Adipocyte (in vitro differentiated cells): ENCODE measurements around the gene PNPLA3.

Experiments used
- DNase-seq: peaks from one replicate; pipeline ENCODE4 v3.0.0-alpha.2; 2015; ENCODE audit warnings: low read depth
- H3K27me3 ChIP-seq: replicated peaks from 2 replicates; pipeline ENCODE4 v1.7.0; 2013; ENCODE audit warnings: mild to moderate bottlenecking, low read length, moderate library complexity; ENCODE audit not compliant: control insufficient read depth, insufficient read depth
- H3K36me3 ChIP-seq: 2 replicates; pipeline ENCODE4 v1.7.0; 2013; ENCODE audit warnings: low read length, mild to moderate bottlenecking, moderate library complexity; ENCODE audit not compliant: control insufficient read depth, insufficient read depth, severe bottlenecking
- H3K4me1 ChIP-seq: 2 replicates; pipeline ENCODE4 v1.7.0; 2013; ENCODE audit warnings: mild to moderate bottlenecking, low read length, moderate library complexity; ENCODE audit not compliant: control insufficient read depth, insufficient read depth
- H3K4me3 ChIP-seq: 2 replicates; pipeline ENCODE4 v1.7.0; 2013; ENCODE audit warnings: mild to moderate bottlenecking, low read length, moderate library complexity
- H3K9ac ChIP-seq: 2 replicates; pipeline ENCODE4 v1.7.0; 2013; ENCODE audit warnings: mild to moderate bottlenecking, low read length, moderate library complexity
- H3K9me3 ChIP-seq: 2 replicates; pipeline ENCODE4 v1.7.0; 2013; ENCODE audit warnings: mild to moderate bottlenecking, low read length, moderate library complexity; ENCODE audit not compliant: control insufficient read depth

The PNPLA3 gene

DNA sequence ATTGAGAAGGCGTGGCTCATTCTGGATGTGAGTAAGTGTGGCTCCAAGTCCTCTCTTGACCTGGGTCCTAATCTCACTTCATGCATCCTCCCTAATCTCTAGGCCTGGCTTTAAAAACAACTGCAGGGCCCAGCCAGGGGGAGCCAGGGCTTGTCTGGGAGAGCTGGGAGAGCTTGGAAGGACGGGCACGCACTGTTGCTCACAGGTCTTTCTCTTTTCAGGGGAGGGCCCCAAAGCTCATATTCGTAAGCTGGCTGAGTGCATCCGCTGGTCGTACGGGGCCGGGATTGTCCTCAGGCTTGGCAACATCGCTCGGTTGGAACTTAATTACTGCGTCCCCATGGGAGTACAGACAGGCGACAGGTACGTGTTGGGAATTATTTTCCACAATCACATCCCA, 66.4 kb downstream of the PNPLA3 start:
- H3K9ac ChIP-seq = no peak overlapping the region
- H3K27me3 ChIP-seq = no peaks in the 10 kb centered on the region
- peaks cover 89% of the 10 kb centered on the region for H3K36me3 ChIP-seq
- no peak for DNase-seq
- no peak overlapping the region for H3K4me3 ChIP-seq
- H3K9me3 ChIP-seq = no peaks in the 10 kb centered on the region
- peaks cover 22% of the 10 kb centered on the region for H3K4me1 ChIP-seq

DNA sequence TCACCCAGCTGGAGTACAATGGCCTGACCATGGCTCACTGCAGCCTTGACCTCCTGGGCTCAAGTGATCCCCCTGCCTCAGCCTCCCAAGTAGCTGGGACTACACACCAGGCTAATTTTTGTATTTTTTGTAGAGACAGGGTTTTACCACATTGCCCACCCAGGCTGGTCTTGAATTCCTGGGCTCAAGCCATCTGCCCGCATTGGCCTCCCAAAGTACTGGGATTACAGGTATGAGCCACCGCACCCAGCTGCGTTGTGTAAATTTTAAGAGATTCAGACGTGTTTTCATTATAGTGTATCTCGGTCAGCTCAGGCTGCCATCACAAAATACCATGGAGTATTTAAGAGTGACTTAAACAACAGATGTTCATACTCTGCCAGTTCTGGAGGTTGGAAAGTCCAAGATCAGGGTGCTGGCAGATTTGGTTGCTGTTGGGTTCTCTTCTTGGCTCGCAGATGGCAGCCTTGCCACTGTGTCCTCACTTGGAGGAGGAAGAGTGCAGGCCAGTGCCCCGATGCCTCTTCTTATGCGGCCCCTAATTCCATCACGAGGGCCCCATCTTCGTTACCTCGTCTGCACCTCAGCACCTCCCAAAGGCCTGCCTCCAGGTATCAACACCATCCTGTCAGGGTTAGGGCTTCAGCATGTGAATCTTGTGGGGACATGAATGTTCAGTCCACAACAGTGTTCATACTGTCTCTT, 67.9 kb downstream of the PNPLA3 start:
- H3K27me3 ChIP-seq = no peaks in the 10 kb centered on the region
- no peak for DNase-seq
- H3K9ac ChIP-seq = no peak overlapping the region
- H3K9me3 ChIP-seq = no peaks in the 10 kb centered on the region
- peaks cover 90% of the 10 kb centered on the region for H3K36me3 ChIP-seq
- H3K4me3 ChIP-seq = no peak overlapping the region
- H3K4me1 ChIP-seq = peaks cover 22% of the 10 kb centered on the region

DNA sequence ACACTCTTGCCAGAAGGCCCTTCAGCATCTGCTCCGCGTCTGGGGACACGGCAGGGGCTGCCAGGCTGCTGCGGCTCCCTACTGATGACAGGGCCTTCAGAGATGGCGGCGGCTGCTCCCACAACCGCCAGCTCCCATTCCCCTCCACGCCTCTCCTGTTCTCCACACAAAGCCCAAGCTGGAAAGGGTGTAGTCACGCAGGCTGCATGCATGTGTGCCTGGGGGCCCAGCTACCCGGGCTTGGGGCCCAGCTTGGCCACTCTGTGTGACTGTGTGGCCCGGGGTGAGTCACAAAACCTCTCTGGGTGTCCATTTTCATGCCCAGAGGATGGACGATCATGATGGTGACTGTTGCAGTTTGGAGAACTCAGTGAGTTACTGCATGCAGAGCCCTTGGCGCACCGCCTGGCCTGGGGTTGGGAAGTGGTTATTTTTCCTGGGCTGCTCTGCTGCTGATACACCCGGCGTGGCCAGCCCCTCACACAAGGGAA, 68.8 kb downstream of the PNPLA3 start:
- Histone ChIP-seq H3K4me1 (peaks cover 22% of the 10 kb centered on the region), H3K4me3 (no peak overlapping the region), H3K36me3 (peaks cover 90% of the 10 kb centered on the region), H3K9me3 (no peaks in the 10 kb centered on the region), H3K9ac (no peak overlapping the region), H3K27me3 (no peaks in the 10 kb centered on the region)
- peak; percentile 13 for DNase-seq

DNA sequence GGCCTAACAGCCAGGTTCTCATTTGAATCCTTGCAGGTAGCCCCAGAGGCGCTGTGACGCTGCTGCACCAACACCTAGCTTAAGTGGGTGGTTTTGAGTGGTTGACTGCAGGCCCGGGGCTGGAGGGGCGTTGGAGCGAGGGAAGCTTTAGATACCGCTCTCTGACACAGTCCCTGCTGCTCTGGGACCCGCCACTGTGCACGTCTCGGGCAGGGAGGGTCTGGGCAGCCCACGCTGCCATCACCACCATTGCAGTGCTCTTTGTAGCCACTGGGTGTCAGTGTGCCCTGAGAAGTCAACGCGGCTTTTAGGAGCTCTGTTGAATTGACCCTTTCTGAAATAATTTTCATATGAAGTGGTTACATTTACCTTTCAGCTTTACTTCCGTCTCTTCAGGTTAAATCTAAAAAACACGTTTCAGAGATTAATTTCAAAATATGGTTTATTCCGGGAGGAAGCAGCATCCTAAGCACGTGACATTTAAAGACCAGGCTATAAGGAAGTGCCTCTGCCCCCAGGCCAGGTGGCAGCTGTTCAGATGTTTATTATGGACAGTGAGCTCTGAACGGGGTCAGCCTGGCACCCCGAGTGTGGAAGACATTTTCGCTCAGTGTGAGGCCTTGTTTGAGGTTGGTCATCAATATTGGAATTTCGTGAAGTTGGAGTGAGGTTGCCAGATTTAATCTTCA, 69.6 kb downstream of the PNPLA3 start:
- Histone ChIP-seq H3K9me3 (no peaks in the 10 kb centered on the region), H3K9ac (no peak overlapping the region), H3K4me3 (no peak overlapping the region), H3K27me3 (no peaks in the 10 kb centered on the region), H3K4me1 (peaks cover 22% of the 10 kb centered on the region), H3K36me3 (peaks cover 91% of the 10 kb centered on the region)
- DNase-seq = peak; percentile 84

- H3K9me3 ChIP-seq = no peaks in the 10 kb centered on the region
- H3K36me3 ChIP-seq = peaks cover 91% of the 10 kb centered on the region
- peaks cover 22% of the 10 kb centered on the region for H3K4me1 ChIP-seq
- no peak for DNase-seq
- no peak overlapping the region for H3K9ac ChIP-seq
- no peaks in the 10 kb centered on the region for H3K27me3 ChIP-seq
- no peak overlapping the region for H3K4me3 ChIP-seq
Observed at GRCh38 chr22:43994006-43994405, 70.4 kb downstream of the PNPLA3 start.

DNA sequence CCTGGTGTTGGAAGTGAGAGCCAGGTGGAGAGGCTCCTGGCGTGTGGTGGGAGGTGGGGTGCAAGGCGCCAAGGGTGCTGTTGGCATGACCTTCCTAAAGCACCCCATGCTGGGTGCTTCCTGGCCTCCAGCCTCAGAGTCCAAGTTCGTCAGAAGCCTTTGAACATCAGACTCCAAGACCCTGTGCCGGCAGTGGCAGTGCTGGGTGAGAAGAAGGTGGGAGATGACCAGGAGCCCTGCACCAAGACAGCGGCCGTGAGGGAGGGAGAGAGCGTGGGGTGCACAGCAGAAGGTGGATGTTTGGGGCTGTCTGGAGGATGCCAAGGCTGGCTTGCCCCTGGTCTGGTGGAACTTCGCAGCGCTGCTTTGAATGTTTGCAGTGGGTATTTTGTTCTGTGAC, 70.8 kb downstream of the PNPLA3 start:
- peaks cover 91% of the 10 kb centered on the region for H3K36me3 ChIP-seq
- H3K9me3 ChIP-seq = no peaks in the 10 kb centered on the region
- no peak for DNase-seq
- H3K9ac ChIP-seq = no peak overlapping the region
- H3K27me3 ChIP-seq = no peaks in the 10 kb centered on the region
- peaks cover 22% of the 10 kb centered on the region for H3K4me1 ChIP-seq
- no peak overlapping the region for H3K4me3 ChIP-seq

- peaks cover 85% of the 10 kb centered on the region for H3K36me3 ChIP-seq
- no peaks in the 10 kb centered on the region for H3K27me3 ChIP-seq
- H3K9ac ChIP-seq = no peak overlapping the region
- no peaks in the 10 kb centered on the region for H3K9me3 ChIP-seq
- no peak for DNase-seq
- H3K4me1 ChIP-seq = peaks cover 22% of the 10 kb centered on the region
- no peak overlapping the region for H3K4me3 ChIP-seq
Observed at GRCh38 chr22:43995057-43995685, 71.6 kb downstream of the PNPLA3 start.

DNA sequence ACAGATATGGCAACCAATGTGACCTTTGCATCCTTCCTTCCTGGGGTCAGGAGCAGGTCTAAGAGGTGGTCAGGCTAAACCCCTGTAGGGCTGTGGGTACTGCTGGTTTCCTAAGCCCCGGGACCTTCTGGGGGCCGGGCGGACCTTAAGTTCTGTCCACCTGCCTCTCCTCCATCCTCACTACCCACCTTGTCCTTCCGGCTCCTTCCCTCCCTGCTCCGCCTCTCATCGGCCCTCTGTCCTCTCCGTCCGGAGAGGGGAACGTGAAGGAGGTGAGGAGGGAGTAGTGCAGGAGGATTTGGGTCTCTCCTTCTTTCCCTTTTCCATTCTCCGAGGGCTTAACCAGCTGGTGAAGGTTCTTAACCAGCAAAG, 72.2 kb downstream of the PNPLA3 start:
- no peak overlapping the region for H3K4me3 ChIP-seq
- peaks cover 82% of the 10 kb centered on the region for H3K36me3 ChIP-seq
- no peak for DNase-seq
- H3K9me3 ChIP-seq = no peaks in the 10 kb centered on the region
- peaks cover 22% of the 10 kb centered on the region for H3K4me1 ChIP-seq
- no peaks in the 10 kb centered on the region for H3K27me3 ChIP-seq
- no peak overlapping the region for H3K9ac ChIP-seq

DNA sequence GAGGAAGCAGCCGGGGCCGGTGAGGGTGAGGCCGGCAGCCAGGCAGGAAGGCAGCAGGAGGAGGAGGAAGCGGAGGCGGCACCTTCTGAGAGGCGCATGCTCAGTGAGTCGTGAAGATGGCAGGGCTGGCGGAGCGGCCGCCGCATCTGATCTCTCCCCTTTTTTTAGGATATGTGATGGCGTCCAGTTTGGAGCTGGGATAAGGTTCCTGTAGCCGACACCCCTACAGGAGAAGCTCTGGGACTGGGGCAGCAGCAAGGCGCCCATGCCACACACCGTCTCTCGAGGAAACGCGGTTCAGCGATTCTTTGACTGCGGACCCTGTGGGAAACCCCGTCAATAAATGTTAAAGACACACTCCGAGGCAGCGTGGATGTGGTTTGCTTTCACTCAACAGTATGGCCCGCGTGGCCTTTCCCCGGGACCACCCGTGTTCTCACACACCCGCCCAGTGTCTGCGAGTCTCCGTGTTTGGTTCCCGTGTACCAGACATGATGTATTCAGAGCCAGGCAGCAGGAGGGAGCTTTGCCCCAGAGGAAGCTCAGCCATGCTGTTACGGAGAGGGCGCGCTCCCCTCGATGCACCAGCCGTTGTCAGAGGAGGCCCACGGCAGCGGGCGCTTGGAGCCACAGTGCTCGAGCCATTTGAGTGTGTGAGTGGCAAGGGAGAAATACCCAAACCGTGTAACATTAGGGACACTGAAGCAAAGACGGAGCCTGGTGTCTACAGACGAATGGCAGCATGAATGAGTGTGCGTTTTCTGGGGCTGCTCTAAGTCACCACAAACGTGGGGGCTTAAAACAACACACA, 72.8 kb downstream of the PNPLA3 start:
- H3K9ac ChIP-seq = no peak overlapping the region
- H3K4me1 ChIP-seq = peaks cover 22% of the 10 kb centered on the region
- H3K36me3 ChIP-seq = peaks cover 78% of the 10 kb centered on the region
- H3K9me3 ChIP-seq = no peaks in the 10 kb centered on the region
- H3K27me3 ChIP-seq = no peaks in the 10 kb centered on the region
- no peak overlapping the region for H3K4me3 ChIP-seq
- DNase-seq = no peak

DNA sequence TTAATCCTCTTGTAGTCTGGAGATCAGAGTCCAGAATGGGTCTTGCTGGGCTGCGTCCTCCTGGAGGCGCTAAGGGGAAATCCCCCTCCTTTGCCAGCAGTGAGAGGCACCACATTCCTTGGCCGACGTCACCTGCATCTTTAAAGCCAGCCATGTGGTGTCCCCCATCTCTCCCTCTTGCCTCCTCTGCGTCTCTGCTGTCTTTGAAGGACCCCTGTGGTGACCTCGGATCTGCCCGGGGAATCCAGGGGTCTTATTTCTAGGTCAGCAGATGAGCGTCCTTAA, 73.3 kb downstream of the PNPLA3 start:
- Histone ChIP-seq H3K4me3 (no peak overlapping the region), H3K36me3 (peaks cover 72% of the 10 kb centered on the region), H3K9ac (no peak overlapping the region), H3K9me3 (no peaks in the 10 kb centered on the region), H3K27me3 (no peaks in the 10 kb centered on the region), H3K4me1 (peaks cover 22% of the 10 kb centered on the region)
- no peak for DNase-seq
